ENCODE measurements around the gene PLD1.
"Not testable (repeated sequence)": the region's sequence is repeated elsewhere in the genome, so short reads cannot be mapped to it uniquely, and the experiment has no call there.

PLD1 gene

DNA sequence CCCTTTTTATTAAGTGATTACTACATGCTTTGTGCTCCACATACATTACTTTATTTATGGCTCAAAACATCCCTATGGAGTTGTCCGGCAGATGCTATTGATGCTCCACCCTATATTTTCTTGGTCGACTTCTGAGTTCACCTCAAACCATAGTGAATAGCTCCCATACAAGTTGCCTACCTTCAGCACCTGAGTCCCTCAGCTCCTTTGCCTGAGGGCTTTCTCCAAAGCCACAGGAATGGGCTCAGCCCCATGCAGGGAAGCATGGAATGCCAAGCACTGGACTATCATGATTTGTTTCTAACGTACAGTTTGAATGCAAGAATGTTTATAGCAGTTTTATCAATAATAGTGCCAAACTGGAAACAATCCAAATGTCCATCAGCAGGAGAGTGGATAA is 225.2 kb downstream of the PLD1 start:
- no peak for DNase-seq

DNA sequence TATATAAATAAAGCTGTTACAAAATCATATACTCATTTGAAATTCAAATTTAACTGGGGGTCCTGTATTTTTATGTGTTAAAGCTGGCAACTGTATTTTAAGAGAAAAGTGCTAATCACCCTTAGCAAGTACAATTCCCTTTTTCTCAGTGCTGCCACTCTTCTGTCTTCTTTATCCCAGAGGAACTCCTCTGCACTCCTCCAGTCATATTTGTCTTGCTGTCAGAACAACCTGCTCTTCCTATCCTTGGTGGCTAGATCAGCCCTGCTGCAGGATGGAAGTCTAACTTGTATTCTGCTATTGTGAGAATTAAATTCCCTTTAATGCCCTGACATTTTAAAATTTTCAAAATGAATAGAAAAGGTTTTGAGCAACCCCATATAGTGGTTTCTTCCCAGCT is 226.2 kb downstream of the PLD1 start:
- DNase-seq, result no peak

DNA sequence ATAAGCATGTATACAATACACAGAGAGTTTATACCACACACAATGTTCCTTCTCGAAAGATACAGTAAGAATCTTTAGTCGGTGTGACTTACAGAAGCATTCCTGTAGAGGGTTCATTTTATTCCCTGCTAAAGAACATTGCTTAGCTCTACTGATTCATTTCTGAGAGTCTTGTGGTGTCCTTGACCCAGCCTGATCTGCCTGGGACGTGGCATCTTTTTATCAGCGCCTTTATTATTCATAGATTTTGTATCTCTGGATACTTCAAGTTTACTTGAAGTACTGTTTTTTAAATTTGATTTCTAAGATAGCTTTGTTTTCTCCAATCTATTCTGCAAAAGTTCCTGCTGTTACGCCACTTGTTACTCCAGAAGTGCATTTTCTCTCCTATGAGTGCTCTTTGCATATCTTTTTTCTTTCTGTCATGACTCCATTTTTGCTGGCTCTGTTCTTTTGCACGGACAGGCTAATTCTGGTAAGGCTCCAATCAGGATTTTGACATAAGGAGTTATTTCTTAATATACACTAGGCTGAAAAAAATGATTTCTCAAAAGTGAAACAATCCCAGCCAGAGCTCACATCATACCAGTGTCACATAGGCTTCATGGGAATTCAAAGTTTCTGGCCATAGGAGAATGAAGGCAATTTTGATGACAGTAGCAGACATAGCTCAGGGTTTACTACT is 235.6 kb downstream of the PLD1 start:
- DNase-seq, result no peak

DNA sequence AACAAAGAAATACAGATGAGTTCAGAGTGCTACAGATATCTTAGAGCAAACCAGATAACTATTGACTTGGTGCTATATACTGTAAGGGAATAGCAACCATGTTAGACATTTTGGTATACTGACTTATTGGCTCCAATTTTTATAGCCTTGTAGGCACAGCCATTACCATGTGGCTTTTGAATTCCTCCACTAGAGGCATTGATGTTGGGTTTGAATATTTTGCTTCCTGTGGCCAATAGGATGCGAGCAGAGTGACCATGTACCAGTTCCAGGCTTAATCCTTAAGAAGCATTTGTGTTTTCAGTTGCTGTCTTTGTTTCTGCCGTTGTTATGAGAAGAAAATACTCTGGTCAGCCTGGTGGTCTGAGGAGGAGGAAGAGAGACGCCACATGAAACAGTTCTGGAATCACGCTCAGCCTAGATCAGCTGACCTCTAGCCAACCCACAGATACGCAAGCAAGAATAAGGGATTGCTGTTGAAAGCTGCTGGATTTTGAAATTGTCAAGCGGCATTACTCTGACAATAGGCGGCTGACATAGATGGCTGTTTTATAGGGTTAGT is 240.6 kb downstream of the PLD1 start:
- no peak for DNase-seq

DNA sequence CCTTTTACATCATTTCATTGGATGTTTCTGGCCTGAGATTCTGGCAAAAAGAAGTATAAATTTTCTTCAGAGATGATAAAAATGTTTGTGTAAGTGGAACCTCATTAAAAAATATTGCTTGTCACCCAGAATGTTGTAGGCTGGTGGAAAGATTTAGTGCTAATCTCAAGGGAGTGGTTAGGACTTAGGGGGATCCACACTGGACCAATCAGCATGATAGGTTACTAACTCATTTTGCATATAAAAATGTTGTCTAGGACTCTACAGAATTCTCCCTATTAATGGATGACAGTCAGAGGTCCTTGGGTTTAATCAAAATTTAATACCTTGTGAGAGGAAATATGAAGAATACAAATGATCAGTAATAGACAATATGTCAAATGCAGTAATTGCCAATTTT is 241.5 kb downstream of the PLD1 start:
- no peak for DNase-seq

DNA sequence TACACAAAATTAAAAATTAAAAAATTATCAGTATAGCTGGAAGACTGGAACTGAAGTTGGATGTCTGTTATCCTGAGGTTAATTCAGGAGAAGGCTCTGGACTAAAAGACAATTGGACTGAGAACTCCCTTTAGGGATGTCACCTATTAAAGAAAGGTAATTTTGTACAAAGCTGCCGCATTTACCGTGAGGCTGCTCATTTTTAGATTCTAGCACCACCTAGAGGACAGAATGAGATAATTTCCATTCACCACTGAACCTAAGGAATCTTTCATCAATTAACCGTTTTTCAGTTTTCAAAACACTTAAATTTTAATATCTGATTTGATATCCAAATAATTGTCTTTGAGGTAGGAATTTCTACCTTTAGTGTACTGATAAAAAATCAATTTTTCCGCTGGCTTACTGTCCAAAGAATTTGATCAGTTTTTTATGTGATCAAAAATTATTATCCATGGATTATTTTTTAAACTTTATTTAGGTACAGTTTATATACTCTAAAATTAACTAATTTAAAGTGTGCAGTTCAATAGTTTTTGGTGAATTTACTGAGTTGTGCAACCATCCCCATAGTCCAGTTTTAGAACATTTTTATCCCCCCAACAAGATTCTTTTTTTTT is 243.4 kb downstream of the PLD1 start:
- no peak for DNase-seq

DNA sequence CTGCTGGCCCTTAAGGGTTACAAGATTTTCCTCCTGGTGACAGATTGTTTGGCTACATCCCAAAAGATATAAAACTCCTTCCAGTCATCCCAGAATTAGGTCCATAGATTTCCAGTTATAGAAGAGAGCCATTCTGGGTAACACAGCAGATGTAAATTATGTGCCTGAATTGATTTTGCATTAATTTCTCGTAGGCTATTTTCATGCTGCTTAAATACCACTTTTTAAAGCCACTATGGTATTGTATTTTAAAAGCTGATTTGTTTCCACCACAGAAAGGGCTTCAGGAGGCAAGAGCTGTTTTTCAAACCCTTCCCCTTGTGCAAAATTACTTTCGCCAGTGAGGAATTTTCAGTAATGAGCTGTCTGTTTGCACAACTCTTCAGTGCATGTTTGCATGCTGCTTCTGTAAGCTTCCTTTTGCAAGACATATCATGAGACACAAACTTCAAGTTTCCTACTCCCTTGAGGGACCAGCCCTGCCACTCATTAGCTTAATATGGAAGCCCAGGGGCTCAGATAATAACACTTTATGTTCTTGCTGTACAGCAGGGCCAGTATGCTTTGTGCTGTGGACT is 244.7 kb downstream of the PLD1 start:
- no peak for DNase-seq

DNA sequence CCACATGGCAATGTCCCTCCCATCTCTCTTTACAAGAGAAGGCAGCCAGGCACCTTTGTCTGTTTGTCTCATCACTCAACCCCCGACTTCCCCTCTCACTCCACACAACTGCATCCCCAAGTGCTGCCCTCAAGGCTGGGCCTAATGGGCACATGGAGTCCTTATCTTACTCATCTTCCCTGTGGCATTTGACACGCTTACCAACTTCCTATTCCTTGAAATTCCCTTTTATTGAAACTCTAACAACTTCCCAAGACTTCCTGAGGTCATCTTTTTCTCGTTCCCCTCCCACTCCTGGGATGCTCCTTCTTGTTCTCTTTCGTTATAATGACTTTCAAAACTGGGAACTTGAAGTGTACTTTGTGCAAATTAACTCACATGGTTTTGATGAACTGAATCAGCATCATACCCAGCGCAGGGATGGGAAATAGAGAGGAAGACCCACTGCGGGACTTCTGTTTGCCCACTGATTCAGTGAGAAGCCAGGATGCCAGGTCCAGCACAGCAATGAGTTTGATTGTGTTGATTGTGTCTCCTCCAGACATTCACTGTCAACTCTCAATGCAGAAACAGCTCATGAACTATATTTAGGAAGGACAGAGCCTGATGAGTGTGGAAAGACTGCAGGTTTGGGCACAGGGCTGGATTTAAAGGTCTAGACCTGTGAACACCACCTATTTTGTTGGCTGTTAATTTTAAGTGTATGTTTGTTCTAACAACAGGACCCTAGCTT is 245.4 kb downstream of the PLD1 start:
- DNase-seq, result no peak

DNA sequence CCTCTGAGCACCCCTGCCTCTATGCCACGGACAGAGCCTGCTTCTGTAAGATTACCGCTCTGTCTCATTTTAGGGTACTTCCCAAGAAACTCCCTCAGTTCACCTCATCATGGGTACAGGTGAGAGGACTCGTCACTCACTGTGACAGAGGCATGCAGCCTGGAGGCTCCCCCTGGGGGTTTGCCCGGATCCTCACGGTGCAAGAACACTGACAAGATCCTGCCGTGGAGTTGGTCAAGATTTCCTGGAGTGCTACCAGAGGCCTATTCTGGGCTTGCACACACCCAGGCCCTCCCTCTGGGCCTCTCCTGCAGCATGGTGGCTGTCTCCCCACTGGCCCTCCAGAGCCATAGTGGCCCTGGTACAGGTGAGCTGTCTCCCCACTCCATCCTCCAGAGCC is 247.0 kb downstream of the PLD1 start:
- DNase-seq, result no peak

DNA sequence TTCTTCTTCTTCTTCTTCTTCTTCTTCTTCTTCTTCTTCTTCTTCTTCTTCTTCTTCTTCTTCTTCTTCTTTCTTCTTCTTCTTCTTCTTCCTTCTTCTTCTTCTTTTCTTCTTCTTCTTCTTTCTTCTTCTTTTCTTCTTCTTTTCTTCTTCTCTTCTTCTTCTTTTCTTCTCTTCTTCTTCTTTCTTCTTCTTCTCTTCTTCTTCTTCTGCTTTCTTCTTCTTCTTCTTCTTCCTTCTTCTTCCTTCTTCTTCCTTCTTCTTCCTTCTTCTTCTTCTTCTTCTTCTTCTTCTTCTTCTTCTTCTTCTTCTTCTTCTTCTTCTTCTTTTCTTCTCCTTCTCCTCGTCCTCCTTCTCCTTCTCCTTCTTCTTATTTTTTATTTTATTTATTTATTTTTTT is 247.8 kb downstream of the PLD1 start:
- DNase-seq, result not testable (repeated sequence)

DNA sequence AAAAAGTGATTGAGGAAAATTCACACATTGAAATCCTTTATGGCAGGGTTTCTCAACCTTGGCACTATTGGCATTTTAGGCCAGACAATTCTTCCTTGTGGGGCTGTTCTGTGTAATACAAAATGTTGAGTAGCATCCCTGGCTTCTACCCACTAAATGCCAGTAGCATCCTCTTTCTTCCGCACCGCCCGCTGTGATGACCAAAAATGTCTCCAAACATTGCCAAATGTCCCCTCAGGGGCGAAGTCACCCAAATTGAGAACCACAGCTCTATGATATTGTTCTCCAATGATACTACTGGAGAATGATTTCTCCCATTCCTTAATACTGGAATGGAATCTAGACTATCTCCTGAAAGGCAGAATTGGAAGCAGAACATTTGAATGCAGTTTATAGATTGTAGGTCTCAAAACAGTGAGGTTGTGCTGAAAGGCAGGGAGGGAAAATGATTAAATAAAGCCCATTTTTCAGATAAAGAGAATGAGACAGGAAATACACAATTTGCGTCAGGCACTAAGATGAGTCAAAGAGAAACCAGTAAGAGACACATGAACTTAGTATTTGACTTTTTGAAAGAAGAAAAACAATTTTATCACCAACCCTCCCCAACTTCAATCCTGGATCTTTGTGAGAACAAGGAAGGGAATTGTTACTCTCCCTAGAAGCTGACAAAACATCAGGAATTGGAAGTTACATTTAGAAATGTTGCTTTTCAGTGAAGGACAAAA is 248.5 kb downstream of the PLD1 start:
- DNase-seq, result no peak

DNA sequence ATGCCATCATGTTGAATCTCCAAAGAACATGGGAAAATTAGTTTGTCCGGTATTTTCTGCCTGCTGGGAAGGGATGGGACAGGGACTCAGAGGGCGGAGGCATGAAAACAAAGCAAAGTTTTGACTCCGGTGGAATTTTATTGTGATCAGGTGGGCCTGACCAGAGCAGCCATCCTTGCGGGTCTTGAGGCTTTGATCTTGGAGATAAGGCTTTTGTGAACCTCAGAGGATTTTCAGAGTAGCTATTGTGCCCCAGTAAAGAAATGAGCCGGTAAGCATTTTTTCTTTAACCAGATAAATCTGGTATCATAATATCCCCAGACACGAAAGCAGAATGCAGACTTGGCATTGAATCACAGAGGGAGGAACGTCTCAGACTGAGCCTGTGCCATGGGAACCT is 250.7 kb downstream of the PLD1 start:
- no peak for DNase-seq

DNA sequence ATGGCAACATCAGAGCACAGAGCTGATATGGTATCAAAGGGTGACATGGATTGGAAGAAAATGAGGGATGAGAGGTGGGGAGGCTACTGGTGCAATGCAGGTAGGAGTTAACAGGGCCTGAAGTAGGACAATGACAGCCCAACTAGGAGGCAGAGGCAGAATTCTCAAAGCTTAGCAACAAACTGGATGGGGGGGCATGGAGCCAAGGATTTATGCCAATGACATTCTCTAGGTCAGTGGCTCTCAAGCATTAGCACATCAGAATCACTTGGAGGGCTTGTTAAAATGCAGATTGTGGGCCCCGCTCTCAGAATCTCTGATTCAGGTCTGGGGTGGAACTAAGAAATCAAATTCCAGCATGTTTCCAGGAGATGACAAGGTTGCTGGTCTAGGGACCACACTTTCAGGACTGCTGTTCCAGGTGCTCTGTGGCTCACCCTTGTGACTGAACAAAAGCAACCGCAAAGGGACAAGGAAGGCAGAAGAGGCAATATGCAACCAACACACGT is 252.0 kb downstream of the PLD1 start:
- no peak for DNase-seq

DNA sequence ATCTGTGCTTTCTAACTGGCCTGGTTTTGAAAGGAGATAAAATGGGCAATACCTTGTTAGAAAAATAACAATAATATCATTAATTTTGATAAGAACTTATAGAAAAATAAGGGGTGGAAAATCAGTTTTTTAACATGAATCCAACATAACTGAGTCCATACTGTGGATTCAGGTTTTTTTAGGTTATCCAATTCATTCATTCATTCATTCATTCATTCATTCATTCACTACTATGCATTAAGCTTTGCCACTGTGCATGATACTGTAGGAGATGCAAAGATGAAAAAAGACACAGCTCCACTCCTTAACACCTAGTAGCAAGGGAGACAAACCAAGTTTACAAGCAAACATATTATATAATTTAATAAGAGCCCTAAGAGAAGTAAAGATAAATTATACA is 253.1 kb downstream of the PLD1 start:
- DNase-seq, result no peak

DNA sequence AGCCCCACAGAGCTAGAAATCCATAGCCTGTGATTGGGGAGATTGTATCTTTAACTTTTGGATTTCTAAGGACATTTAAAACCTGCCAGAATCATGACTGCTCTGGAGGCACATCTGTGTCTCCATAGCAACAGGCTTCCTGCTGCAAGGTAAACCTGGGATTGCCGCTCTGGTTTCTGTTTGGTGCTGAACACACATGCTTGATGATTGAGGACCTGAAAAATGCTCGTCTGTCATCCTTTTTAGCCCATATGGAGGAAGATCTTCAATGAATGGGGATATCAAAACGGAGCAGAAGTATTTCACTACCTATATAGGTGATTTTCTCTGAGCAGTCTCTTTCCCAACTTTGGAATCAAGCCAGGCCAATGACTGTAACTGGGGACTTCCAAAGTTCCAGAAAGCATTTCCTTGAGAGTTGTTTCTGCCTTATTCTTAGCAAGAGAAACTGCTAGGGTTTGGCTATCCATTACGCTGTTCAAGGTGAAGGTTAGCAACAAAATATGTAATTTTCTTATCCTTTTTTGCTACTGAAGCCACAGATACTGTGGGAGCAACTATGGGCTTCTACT is 253.6 kb downstream of the PLD1 start:
- DNase-seq, result no peak

DNA sequence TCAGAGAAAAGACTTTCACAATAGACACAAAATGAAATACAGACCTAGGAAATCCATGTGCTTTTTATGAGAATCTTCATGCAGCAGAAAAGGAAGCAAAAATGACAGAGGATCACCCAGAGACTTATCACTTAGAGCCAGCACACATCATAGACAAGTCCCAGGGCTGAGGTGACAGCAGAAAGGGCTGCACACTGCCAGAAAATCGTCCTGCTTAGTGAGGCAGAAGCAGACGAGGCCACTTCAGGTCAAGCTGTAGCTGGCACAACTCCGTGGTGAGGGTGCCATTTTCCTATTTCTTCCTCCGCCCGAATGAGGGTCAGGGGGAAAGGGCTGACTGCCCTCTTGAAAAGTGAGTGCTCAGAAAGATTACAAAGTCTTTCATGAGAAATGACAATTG is 254.1 kb downstream of the PLD1 start:
- no peak for DNase-seq

DNA sequence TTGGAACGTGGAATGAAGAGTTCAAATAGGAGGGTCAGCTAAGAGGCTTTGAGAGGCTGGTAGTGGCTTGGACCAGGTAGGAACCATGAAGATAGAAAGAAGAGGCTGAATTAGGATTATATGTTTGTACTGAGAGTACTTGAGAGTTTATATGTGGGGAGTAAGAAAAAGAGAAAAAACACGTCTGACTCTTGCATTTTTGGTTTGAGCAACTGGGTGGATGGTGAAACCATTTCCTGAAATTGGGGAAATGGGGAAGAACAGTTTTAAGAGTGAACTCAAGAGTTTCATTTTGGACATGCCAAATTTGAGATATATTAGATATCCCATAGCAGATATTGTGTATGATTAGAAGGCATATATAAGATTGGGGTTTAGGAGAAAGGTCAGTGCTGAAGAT is 257.2 kb downstream of the PLD1 start:
- DNase-seq, result no peak

DNA sequence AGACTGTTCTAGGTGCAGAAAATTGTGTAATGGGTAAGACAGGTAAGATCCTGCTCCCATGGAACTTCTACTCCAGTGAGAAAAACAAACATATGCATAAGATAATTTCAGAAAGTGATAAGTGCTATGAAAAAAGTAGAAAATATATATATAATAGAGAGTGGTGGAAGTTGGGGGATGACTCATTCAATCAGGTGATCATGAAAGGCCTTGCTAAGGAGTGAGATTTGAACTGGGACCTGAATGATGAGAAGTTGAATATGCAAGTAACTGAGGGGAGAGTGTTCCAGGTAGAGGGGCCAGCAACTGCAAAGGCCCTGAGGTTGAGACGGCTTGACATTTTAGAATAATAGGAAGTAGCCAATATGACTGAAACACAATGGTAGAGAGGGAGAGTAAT is 257.8 kb downstream of the PLD1 start:
- DNase-seq, result no peak

DNA sequence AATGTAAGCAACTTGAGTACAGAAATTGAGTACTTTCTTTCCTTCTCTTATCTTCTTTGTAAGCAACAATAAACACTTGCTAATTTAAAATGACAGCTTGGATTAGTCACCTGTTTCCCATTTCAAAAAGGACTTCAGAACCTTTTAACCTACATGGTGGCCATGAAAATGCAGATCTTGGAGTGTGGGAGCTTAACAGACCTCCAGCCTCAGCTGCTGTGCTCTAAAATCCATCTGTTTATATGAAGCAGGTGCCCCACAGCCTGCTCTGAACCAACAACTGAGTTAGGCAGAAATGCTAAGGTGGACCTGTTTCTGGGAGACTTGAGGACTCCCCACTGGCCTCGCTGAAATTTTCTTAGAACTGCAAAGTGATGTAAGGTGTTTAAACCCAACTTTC is 259.0 kb downstream of the PLD1 start:
- no peak for DNase-seq
